Measurements from ENCODE around the gene AGBL3.

- TF ChIP-seq CTCF (conservative IDR thresholded peaks at IDR 0.05 in 1 of 2, IDR thresholded peaks at IDR 0.05 in 1 of 2; ENCODE audit: extremely low read depth in 1 of 2, insufficient read depth in 1 of 2, low read depth in 1 of 2, low read length in 2 of 2) (no peak), EZH2 (IDR thresholded peaks at IDR 0.05; ENCODE audit: borderline replicate concordance, low read length) (no peak)
These were observed 23.3 kb upstream of the AGBL3 start for GRCh38 chr7:134963036-134963435.
